CD1c-positive myeloid dendritic cell (primary cell): ENCODE data around the gene SMIM44.

Experiments
- DNase-seq: peaks from one replicate; pipeline ENCODE4 v3.0.0-alpha.2; 2016; ENCODE audit errors: extremely low spot score

SMIM44 gene

DNA sequence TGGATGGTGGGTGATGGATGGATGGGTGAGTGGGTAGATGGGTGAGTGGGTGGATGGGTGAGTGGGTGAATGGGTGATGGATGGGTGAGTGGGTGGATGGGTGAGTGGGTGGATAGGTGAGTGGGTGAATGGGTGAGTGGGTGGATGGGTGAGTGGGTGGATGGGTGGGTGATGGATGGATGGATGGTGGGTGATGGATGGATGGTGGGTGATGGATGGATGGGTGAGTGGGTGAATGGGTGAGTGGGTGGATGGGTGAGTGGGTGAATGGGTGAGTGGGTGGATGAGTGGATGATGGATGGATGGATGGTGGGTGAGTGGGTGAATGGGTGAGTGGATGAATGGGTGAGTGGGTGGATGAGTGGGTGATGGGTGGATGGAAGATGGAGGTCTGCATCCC, 5.7 kb downstream of the SMIM44 start:
- no peak for DNase-seq

DNA sequence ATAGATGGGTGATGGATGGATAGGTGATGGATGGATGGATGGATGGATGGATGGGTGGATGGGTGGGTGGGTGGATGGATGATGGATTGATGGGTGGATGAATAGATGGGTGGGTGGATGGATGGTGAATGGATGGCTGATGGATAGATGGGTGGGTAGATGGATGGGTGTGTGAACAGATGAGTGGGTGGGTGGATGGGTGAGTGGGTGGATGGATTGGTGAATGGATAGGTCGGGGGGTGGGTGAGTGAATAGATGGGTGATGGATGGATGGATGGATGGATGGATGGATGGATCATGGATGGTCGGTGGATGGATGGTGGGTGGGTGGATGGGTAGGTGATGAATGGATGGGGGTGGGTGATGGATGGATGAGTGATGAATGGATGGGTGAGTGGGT, 6.4 kb downstream of the SMIM44 start:
- DNase-seq: no peak

DNA sequence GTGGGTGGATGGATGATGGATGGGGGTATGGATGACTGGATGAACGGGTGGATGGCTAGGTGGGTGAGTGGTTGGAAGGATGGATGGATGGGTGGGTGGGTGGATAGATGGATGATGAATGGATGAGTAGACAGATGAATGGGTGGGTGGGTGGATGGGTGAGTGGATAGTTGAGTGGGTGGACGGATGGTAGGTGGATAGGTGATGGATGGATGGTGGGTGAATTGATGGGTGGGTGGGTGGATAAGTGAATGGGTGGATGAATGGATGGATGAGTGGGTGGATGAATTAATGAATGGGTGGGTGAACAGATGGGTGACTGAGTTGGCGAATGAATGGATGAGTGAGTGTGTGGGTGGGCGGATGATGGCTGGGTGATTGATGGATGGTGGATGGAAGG, 7.8 kb downstream of the SMIM44 start:
- DNase-seq: no peak

DNA sequence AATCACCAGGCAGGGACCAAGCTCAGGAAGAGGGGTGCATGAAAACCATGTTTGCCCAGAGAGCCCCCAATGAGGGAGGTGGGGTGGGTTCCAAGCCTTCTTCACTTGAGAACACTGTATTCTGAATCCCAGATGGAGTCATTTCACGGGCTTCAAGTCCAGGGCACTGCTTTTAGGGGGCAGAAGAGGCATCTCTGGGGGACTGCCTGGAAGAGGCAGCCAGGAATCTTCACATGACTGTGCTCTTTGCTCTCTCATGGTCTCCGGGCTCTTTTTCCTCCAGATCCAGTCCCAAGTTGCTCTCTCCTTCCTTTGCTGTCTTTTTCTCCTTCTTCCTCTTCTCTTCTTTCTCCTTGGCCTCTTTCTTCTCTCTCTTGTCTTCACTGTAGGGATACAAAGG, 8.6 kb downstream of the SMIM44 start:
- no peak for DNase-seq

DNA sequence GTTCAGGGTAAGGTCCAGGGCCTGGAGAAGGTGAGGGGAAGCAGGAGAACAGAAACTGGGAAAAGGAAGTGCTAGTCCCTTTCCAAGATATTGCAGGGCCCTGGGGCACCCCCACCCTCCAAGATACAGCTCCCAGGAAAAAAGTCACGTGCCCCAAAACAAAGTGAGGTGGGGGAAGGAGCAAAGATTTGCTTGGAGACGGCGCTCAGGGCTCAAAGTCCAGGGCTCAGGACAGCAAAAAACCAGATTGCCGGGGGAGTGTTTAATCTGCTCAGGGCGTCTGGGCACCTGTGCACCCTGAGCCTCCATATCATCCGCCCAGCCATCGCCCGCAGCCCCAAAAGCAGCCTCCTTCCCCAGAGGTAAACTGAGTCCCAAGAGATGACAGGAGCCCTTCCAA, 9.2 kb downstream of the SMIM44 start:
- DNase-seq: no peak

DNA sequence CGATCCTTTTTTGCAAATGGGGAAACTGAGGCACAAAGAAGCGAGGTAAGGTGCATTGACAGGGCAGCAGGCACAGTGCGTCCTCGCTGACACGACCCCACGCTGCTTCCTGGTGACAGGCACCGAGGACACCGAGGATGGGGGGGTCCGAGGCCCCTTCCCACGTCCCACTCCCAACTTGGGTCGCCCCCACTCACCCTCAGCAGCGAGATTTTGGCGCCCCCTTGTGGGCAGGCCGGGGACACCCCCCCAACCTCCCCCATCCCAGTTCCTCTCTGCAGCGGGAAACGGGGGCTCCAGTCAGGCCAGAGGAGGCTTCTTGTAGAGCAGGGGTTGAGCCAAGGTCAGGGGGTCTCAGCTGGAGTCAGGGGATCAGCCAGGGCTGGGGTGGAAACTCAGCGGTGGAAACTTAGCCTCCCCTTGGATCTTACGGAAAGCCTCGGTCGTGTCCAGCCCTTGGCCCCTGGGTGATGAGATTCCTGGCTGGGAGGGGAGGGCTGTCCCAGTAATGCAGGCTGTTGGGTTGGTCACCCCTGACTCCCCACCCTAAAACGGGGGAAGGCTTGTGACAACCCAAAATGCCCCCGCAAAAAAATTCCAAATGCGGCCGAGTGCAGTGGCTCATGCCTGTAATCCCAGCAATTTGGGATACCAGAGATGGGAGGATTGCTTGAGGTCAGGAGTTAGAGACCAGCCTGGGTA, 11.1 kb downstream of the SMIM44 start:
- DNase-seq: peak; percentile 45

DNA sequence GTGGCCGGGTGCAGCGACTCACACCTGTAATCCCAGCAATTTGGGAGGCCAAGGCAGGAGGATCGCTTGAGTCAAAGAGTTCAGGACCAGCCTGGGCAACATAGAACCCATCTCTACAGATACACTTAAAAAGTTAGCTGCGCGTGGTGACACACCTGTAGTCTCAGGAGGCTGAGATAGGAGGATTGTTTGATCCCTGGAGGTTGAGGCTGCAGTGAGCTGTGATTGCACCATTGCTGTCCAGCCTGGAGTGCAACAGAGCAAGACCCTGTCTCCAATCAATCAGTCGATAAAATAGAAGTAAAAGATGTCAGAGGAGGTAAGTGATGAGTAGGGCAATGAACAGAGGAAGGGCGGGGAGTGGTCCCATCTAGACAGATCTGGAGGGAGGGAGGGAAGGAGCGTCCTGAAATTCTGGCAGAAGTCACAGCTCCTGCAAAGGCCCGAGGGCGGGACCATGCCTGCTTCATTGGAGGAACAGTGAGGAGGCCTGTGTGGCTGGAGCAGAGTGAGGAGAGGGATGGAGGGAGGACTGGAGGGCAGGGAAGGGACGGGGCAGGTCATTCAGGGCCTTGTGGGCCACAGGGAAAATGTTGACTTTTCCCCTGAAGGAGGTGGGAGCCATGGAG, 12.6 kb downstream of the SMIM44 start:
- no peak for DNase-seq

DNA sequence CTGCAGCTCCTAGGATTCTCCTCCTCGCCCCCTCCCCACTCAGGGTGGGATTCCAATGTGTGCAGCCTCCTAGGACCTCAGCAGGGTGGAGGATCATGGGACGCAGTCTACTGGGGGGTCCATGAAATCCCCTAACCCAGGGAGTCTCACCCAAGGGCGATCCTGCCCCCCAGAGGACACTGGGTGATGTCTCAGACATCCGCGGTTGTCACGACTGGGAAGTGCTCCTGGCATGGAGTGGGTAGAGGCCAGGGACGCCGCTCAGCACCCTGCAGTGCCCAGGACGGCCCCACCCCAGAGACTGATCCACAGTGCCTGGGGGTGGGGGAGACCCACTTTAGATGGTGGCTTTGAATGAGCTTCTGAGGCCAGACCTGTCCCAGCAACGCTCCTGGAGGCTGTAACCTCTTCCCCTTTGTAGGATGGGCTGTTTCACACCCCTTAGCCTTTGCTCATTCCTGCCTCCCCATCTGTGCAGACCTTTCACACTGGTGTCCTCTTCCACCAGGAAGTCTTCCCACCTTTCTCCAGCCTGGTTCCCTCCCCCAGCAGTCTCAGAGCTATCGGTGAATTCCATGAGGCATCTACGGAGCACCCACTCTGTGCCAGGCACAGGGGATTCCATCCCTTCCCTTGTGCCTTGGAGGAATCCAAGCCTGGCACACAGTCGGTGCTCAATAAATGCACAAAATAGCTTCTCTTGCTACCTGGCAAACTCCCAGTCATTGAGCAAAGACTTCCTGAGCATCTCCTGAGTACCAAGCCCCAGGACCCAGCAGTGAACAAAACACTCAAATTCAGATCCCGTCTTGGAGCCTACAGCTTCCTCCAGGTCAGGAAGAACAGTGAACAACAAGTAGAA, 13.4 kb downstream of the SMIM44 start:
- no peak for DNase-seq

DNA sequence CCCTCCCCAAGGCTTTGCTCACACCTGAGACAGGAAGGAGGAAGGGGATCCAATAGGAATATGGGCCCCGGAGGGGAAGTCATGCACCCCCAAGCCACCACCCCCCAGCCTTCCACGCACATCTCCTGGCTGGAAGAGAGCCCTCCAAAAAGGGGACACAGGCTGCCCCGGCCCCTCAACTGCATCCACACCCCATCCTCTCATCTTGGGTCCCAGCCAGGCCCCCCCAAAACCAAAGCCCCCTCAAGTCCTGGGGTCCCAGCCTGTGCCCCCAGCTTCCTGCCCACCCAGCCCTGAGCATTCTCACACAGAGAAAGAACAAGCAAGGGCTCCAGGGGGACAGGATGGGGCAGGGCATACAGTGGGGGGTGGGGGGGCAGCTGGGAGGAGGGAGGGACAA, 15.0 kb downstream of the SMIM44 start:
- no peak for DNase-seq

DNA sequence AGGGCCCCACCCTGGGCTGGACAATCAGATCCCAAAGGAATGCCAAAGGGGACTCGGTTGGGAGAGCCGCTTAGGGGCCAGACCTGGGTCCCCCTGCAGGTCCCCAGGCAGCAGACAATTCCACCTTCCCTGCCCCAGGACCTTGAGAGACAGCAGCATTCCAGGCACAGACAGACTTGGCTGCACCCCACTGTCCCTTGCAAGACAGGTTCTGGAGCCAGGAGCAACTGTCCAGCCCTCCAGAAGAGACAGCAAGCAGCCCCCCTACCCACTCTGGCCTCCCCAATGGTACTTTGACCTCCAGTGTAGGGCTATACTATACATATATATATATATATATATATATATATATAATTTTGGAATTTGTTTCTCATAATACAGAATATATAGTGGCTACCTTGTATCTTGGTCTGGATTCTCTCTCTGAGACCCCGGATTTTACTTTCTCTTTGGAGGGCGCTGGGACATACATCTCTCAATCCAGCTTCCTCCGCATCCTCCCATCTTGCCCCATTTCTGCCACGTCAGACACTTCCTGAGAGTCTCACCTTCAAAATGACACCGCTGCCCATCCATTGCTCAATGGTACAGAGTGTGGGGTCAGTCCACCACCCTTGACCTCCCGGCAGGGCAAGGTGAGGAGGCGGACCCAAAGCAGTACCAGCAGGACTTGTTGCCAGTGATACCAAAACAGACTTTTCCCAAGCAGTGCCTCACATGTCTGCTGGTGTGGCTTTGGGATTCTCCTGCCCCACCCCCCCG, 15.6 kb downstream of the SMIM44 start:
- DNase-seq: no peak

DNA sequence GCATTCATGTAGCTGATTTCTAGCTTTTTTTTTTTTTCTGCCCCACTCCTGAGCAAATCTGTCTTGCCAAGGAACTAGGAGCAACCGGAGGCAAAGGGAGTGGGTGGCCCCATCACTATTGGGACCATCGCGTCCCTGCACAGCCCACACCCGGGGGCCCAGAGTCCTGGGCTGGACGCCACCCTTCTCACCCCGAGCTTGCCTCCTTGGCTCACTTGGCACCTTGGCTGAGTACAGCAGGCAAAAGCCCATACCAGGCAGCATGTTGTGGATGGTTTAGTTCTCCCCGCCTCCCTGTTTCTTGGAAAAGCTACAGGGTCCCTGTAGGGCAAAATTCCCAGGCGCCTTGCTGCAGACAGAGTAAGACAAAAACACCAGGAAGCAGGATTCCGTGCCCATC, 16.6 kb downstream of the SMIM44 start:
- DNase-seq: no peak

DNA sequence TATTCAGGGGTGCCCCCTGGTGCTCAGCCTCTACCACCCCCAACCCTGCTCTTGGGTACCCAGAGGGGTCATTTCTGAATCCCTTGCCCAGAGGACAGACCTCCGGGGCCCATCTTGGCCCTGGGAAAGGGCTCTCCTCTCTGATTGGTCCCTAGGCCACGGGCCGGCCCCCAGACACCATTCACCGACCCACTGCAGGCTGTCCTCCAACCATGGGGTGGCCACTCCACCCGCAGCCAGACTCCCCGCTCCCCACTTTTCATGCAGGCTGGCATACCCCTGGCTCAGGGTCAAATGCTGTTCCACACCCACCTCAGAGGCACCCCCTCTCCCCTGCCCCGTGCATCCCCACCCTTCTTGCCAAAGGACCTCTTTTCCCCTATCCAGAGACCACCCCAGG, 17.7 kb downstream of the SMIM44 start:
- no peak for DNase-seq

DNA sequence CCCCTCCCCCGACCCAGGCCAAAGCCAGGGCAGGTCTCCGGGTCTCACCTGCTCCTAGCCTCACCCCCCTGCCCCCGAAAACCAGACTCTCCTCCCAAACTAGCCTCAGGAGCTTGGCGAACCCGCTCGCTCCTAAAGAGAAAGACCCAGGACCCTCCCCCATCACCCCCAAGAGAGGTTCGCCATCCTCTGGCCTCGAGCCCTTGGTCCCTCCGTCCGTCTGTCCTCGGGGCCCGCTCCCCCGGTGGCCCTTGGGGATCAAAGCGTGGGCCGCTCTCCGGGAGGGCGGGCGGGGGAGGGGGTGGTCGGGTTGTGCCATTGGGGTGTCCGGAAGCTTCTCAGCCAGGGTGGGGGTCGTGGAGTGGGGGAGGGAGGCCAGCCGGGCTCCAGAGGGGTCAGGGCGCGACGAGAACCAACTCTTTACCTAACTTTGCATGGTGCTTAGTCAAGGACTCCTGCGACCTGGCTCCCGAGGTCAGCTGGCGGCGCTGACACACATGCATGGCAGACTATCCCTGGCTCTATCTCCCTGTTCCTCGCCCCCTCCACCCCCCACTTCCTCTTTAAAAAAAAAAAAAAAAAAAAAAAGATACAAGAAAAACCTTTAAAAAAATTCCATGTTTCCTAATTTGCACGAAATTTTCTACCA, 18.5 kb downstream of the SMIM44 start:
- peak; percentile 26 for DNase-seq

DNA sequence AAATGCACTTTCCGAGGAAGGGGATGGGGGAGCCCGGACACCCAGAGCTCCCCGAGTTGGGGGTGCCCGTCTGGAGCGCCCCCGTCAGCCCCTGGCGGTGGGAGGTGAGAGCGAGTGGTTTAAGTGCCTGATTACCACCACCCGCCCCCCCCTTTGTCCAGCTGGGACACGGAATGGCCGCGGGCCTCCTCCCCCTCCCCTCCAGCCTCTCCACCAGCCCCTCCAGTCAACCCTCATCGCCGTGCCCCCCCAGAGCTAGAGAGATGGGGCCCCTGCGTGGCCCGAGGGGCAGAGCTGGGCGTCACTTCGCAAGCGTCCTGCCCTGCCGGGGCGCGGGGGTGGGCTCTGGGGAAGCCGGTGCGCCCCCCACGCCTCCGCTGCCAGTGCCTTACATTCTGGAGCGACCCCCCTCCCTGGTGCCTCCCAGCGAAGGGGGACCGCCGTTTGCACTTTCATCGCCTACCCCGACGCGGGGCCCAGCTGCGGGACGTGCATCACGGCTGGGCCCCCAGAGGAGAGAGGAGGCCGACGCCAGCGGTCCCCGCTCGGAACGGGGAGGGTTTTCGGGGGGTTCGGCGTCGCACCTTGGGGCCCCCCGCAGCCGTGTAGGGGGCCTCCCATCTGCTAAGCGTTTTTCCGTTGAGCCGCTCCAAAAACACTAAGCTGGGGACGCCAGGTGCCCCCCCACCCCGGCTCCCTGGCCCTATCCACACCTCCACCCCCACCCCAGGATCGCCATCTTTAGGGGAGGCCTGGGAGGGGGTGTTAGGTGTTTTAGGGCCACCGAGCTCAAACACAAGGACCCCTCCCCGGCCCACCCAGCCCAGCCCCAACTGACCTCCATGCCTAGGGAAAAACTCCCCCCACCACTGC, 19.3 kb downstream of the SMIM44 start:
- no peak for DNase-seq

DNA sequence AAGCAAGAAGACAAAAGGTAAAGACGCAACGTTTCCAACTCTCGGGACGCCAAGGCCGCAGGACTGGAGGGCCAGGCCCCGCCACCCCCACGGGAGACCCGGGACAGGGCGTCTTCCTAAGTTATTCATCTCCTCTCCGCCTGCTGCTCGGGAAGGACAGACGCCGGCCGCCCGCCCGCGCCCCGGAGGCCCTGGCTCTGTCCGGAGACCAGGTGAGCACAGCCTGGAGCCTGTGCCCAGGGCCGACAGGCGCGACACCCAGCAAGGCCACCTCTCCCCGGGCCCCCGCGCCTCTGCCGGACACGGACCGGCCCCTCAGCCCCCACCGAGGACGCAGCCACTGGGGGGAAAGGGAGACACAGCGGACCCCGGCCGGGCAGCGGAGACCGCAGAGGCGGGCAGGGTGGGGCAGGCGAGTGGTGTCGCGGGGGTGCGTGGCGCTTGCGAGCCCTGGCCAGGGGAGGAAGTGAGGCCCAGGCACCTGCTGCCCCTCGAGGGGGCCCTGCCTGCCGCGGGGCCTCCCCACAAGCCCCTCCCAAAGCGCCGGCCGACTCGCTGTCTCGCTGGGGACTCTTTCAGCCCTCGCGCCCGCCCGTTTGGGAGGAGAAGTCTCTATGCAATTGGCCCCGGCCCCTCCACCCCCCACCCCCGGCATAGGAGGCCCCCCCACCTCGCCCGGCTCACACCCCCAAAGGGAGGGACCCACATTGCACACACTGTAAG, 20.1 kb downstream of the SMIM44 start:
- no peak for DNase-seq

DNA sequence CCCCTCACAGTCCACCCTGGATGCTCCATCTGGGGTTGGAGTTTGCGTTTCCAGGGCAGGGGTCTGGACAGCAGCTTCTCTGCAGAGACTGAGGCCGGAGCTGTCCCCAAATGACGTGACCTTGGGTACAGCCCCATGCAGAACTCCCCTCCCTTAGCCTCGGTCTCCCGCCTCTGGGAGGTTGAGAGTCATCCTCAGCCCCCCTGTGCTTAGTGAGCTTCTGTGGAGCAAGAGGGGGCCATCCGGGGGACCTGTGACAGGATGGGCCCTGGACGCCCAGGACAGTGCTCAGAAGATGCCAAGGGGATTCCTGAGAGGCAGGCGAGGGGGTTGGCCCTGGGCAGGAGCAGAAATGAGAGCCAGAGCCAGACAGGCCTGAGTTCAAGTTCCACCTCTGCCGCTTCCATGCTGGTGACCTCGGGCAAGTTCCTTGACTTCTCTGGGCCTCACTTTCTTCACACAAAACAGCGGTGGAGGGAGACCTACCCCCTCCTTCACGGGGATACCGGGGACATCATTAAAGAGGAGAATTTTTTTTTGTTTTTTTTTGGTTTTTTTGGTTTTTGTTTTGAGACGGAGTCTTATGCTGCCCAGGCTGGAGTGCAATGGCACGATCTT, 23.2 kb downstream of the SMIM44 start:
- no peak for DNase-seq

DNA sequence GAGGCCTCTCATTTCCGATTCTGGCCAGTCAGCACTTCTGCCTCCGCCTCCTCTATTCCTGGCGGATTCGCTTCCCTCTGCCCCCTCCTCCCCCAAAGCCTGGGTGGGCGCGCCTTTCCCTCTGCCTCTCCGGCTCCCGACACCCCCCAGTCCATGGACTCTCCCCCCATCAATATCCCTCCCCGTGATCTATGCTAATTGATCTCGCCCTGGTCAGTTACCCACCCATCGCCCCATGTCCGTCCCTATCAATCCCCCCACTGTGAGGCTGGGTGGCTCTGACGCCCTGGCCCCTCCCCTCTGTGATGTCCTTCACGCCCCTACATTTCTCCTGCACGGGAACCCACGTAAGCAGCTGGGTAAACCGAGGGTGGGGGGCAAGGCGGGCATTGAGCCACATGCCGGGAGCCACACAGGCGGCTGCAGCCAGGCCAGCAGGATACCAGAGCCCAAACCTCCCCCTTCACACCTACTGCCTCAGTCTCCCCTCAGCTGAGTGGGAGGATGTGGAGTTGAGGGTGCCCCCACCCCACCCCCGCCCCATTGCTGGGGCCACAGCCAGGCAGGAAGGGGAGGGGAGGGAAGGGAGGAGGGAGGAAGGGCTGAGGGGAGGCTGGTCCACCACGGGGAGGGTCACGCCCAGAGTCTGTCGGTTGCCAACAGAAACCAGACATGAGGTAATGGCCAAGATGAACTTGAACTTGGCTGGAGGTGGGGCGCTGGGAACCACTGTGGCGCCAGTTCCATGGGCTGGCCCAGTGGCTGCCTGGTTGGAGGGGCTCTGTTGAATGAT, 24.0 kb downstream of the SMIM44 start:
- peak; percentile 14 for DNase-seq

DNA sequence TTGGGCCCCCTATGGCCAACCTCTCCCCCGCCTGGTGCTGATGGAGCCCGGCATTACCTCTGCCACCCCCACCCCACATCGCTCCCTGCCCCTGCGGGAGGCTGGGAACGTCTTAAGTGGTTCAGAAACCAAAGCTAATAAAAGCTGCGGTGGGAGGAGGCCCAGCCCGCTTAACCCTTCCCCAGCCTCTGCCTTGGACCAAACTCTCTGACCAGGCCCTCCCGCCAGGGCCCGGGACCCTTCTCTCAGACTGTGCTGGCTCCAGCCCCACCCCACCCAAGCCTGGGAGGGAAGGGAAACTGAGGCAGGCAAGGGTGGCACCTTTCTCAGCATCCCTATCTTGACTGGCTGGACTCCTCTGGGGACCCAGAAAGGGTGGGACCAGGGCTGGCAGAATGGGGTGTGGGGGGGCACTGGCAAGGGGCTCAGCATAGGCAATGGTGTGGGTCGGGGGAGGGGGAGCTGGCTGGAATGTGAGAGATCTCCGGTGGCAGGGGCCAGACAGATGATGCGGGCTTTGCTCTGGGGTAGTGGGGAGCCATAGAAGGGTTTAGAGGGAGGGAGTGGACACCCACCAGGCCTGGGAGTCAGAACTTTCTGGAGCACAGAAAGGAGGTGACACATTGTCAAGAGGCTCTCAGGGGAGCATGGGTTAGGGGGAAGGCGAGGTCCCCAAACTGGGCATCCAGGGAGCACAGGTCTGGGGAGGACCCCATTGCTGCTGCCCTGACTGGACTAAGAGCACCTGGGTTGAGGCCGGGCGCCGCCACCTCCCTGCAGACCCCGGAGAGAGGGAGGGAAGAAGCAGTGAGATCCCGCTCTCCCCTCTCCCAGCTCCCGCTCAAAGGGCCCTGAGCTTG, 24.8 kb downstream of the SMIM44 start:
- DNase-seq: no peak
